HEK293 (cell line): ENCODE measurements around the gene DLG2.
A peak's percentile ranks its signal among the peaks of the same experiment; 100 is the strongest.

Experiments used
- CTCF ChIA-PET: fragments of 350-600 bp; formaldehyde crosslinking; extraction: SDS; loops from one replicate; lab custom pipeline; 2021; ENCODE audit warnings: antibody characterized with exemption; lab: Yijun Ruan, JAX
- POLR2A ChIA-PET: fragments of 300-600 bp; formaldehyde crosslinking; extraction: SDS; loops from one replicate; lab custom pipeline; 2020; ENCODE audit warnings: antibody characterized with exemption, inconsistent platforms; lab: Yijun Ruan, JAX
- H3K27ac ChIP-seq: fragments of 200-500 bp; sonication (Bioruptor generic); 2 replicates; pipeline ENCODE4 v1.5.1; 2014; ENCODE audit warnings: low read depth, low read length, control low read depth, inconsistent platforms; ENCODE audit errors: extremely low read depth
- H3K36me3 ChIP-seq, 2 experiments: fragments of 200-500 bp in 1 of 2; sonication (Bioruptor generic) in 1 of 2; 1 replicate in 1 of 2; 2 replicates in 1 of 2; pipeline ENCODE4 v1.5.1; 2014 to 2017; ENCODE audit warnings: inconsistent platforms in 2 of 2, low read length in 2 of 2; ENCODE audit not compliant: control insufficient read depth in 2 of 2, insufficient read depth in 1 of 2
- H3K4me1 ChIP-seq: fragments of 200-500 bp; sonication (Bioruptor generic); 2 replicates; pipeline ENCODE4 v1.5.1; 2014; ENCODE audit warnings: mild to moderate bottlenecking, low read length, inconsistent platforms; ENCODE audit not compliant: control insufficient read depth, insufficient read depth
- H3K4me3 ChIP-seq: 2 replicates; pipeline ENCODE4 v1.5.1; 2011; ENCODE audit warnings: low read depth, mild to moderate bottlenecking, control low read depth, low read length, moderate library complexity
- H3K9me3 ChIP-seq: fragments of 200-500 bp; sonication (Bioruptor generic); 2 replicates; pipeline ENCODE4 v1.5.1; 2014; ENCODE audit warnings: low read depth, low read length, inconsistent platforms; ENCODE audit not compliant: control insufficient read depth, insufficient read depth
- BCL11B ChIP-seq: fragments of 450-650 bp; formaldehyde crosslinking; IDR thresholded peaks from 2 replicates; pipeline ENCODE4 v1.5.1; 2016; ENCODE audit warnings: low read depth, missing biosample characterization, missing genetic modification characterization
- GFI1B ChIP-seq: fragments of 450-650 bp; formaldehyde crosslinking; IDR thresholded peaks from 2 replicates; pipeline ENCODE4 v1.5.1; 2016; ENCODE audit warnings: missing biosample characterization, missing genetic modification characterization
- GLIS1 ChIP-seq: fragments of 450-650 bp; formaldehyde crosslinking; IDR thresholded peaks from 2 replicates; pipeline ENCODE4 v1.5.1; 2016; ENCODE audit warnings: missing biosample characterization, missing genetic modification characterization
- KLF9 ChIP-seq: fragments of 450-650 bp; formaldehyde crosslinking; IDR thresholded peaks from 2 replicates; pipeline ENCODE4 v1.5.1; 2016; ENCODE audit warnings: missing biosample characterization, missing genetic modification characterization, low read depth
- OVOL3 ChIP-seq: fragments of 450-650 bp; formaldehyde crosslinking; IDR thresholded peaks from 2 replicates; pipeline ENCODE4 v1.5.1; 2016; ENCODE audit warnings: missing biosample characterization, missing genetic modification characterization
- PBX3 ChIP-seq: sonication (generic); formaldehyde crosslinking; IDR thresholded peaks from 2 replicates; pipeline ENCODE4 v1.8.1; 2022; ENCODE audit warnings: mild to moderate bottlenecking, moderate library complexity, missing genetic modification reagents
- SP2 ChIP-seq: fragments of 450-650 bp; formaldehyde crosslinking; IDR thresholded peaks from 2 replicates; pipeline ENCODE4 v1.5.1; 2016; ENCODE audit warnings: missing biosample characterization, missing genetic modification characterization
- ZBTB21 ChIP-seq: fragments of 450-650 bp; formaldehyde crosslinking; IDR thresholded peaks from 2 replicates; pipeline ENCODE4 v1.5.1; 2017; ENCODE audit warnings: missing biosample characterization, missing genetic modification characterization
- ZFP37 ChIP-seq: fragments of 450-650 bp; formaldehyde crosslinking; IDR thresholded peaks from 2 replicates; pipeline ENCODE4 v1.5.1; 2016; ENCODE audit warnings: missing biosample characterization, missing genetic modification characterization
- ZNF155 ChIP-seq: fragments of 450-650 bp; formaldehyde crosslinking; IDR thresholded peaks from 2 replicates; pipeline ENCODE4 v1.5.1; 2016; ENCODE audit warnings: missing biosample characterization, missing genetic modification characterization
- ZNF292 ChIP-seq: fragments of 450-650 bp; formaldehyde crosslinking; IDR thresholded peaks from 2 replicates; pipeline ENCODE4 v1.5.1; 2016; ENCODE audit warnings: low read depth, missing biosample characterization, missing genetic modification characterization, borderline replicate concordance
- ZNF335 ChIP-seq: fragments of 450-650 bp; formaldehyde crosslinking; conservative IDR thresholded peaks from 2 replicates; pipeline ENCODE4 v1.5.1; 2016; ENCODE audit warnings: missing biosample characterization, missing genetic modification characterization
- ZNF660 ChIP-seq: fragments of 450-650 bp; IDR thresholded peaks from 2 replicates; pipeline ENCODE4 v1.5.1; 2018; ENCODE audit warnings: missing biosample characterization, mild to moderate bottlenecking, missing genetic modification characterization
- ZNF76 ChIP-seq: fragments of 450-650 bp; formaldehyde crosslinking; IDR thresholded peaks from 2 replicates; pipeline ENCODE4; 2016; ENCODE audit warnings: low read depth, missing biosample characterization, missing genetic modification characterization, borderline replicate concordance
- ZSCAN5A ChIP-seq: fragments of 450-650 bp; formaldehyde crosslinking; IDR thresholded peaks from 2 replicates; pipeline ENCODE4 v1.5.1; 2016; ENCODE audit warnings: missing biosample characterization, missing genetic modification characterization
- ZXDB ChIP-seq: fragments of 450-650 bp; formaldehyde crosslinking; IDR thresholded peaks from 2 replicates; pipeline ENCODE4 v1.5.1; 2016; ENCODE audit warnings: missing biosample characterization, missing genetic modification characterization
- TF ChIP-seq, protein P1 (sequence below): fragments of 450-650 bp; formaldehyde crosslinking; IDR thresholded peaks from 2 replicates; pipeline ENCODE4 v1.5.1; 2016; ENCODE audit warnings: missing biosample characterization, missing genetic modification characterization
- TF ChIP-seq, protein P2 (sequence below): fragments of 450-650 bp; formaldehyde crosslinking; IDR thresholded peaks from 2 replicates; pipeline ENCODE4 v1.5.1; 2016; ENCODE audit warnings: missing biosample characterization, missing genetic modification characterization
- TF ChIP-seq, protein P3 (sequence below): fragments of 450-650 bp; formaldehyde crosslinking; conservative IDR thresholded peaks from 2 replicates; pipeline ENCODE4 v1.5.1; 2016; ENCODE audit warnings: low read depth, missing biosample characterization, missing genetic modification characterization

DLG2 gene

DNA sequence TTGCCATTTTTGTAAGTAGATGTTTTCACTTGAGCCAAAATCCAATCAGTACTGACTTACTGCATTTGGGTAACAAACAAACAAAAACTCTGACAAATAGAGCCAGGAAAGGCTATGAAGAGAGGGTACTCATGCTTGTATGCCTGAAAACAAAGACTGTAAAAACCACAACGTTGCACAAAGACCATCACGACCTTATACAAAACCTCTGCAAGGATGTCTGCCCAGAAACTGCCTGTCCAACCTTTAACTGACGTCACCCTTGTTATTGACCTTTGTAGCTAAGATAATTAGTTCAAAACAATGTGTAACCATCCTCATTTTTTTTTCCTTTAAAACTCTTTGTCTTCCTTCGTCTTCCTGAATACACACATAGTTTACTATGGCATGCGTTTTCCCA lies 38.6 kb upstream of the DLG2 start:
- no peak overlapping the region for H3K27ac ChIP-seq
- no peak overlapping the region for H3K4me3 ChIP-seq
- no peaks in the 10 kb centered on the region for H3K9me3 ChIP-seq
- H3K4me1 ChIP-seq = no peaks in the 10 kb centered on the region
- TF ChIP-seq, protein P1, sequence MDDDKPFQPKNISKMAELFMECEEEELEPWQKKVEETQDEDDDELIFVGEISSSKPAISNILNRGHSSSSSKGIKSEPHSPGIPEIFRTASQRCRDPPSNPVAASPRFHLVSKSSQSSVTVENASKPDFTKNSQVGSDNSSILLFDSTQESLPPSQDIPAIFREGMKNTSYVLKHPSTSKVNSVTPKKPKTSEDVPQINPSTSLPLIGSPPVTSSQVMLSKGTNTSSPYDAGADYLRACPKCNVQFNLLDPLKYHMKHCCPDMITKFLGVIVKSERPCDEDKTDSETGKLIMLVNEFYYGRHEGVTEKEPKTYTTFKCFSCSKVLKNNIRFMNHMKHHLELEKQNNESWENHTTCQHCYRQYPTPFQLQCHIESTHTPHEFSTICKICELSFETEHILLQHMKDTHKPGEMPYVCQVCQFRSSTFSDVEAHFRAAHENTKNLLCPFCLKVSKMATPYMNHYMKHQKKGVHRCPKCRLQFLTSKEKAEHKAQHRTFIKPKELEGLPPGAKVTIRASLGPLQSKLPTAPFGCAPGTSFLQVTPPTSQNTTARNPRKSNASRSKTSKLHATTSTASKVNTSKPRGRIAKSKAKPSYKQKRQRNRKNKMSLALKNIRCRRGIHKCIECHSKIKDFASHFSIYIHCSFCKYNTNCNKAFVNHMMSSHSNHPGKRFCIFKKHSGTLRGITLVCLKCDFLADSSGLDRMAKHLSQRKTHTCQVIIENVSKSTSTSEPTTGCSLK (tag by site-specific recombination) = no peak
- TF ChIP-seq ZNF155 (tag by site-specific recombination) = no peak
- TF ChIP-seq ZNF335 (tag by site-specific recombination) = peak; percentile 63; the same call in 1 of the 2 replicates
- no peak for TF ChIP-seq OVOL3 (tag by site-specific recombination)
- no peak for TF ChIP-seq KLF9 (tag by site-specific recombination)
- ChIA-PET POLR2A (no interaction called here), CTCF (no interaction called here)
- H3K36me3 ChIP-seq = peaks cover 6 to 30% of the 10 kb centered on the region in 2 experiments; a peak in 2 of 3 replicates

DNA sequence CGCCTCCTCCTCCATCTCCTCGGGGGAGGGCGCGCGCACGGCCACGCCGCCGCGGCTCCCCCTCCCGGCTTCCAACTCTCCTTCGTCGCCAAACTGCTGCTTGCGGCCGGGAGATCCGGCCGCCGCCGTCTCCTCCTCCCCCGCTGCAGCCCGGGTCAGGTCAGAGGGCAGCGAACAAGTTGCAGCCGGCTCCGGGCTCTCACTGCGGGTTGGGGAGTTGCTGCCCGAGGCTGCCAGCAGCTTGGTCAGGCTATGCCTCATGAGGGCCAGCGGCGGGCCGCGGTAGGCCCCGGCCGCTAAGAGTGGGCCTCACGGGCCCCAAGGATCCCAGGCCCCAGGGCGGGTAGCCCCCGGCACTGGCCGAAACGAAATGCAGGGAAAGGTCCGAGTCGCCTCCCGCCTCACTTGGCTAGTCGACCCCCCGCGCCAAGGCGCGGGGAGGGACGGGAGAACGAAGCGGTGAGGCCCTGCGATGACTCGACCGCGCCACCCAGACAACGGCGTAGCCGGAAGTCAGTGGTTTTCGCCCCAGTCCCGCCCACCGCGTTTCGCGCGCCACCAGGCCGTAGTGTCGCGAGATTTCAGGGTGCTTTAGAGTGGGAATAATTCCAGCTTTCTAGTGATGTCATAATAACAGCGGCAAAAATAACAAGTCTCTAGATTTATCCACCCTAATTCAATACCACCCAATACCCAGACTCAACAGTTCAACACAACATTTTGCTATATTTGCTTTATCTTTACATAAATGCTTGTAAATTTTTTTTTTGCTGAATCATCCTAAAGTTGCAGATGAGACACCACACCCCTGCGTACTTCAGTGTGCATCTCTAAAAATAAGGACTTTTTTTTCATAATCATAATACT lies 37.7 kb upstream of the DLG2 start, which contains the start of gene CREBZF:
Gene CREBZF (minus strand): TSS at position 515 of the 867 bp plus-strand sequence. CDS start 254 bp downstream, at position 261.
- POLR2A ChIA-PET = interaction anchor here (0.6 to 3.4 kb wide), 10 partner anchors 9 to 598 kb away, joined by 3 to 37 read pairs (median 3); partner anchors contain the start of genes CCDC83, CCDC89, TMEM126A and TMEM126B
- CTCF ChIA-PET = interaction anchor here (0.6 to 1.0 kb wide), 3 partner anchors 46 to 733 kb away, joined by 3 to 6 read pairs (median 4); no protein-coding TSS in a partner anchor
- peak within 1 kb of the TSS; percentile 94 for H3K27ac ChIP-seq
- TF ChIP-seq ZNF292 (tag by site-specific recombination) = no peak
- TF ChIP-seq ZFP37 (tag by site-specific recombination) = 0 out of 2 replicates have a peak, but pooled peaks have one; percentile 56
- TF ChIP-seq SP2 (tag by site-specific recombination) = peak; percentile 79
- TF ChIP-seq KLF9 (tag by site-specific recombination) = peak; percentile 68
- peak; percentile 84 for TF ChIP-seq ZBTB21 (tag by site-specific recombination)
- TF ChIP-seq ZNF660 (tag by site-specific recombination) = peak; percentile 63
- TF ChIP-seq ZXDB (tag by site-specific recombination) = 0 out of 2 replicates have a peak, but pooled peaks have one; percentile 12
- TF ChIP-seq PBX3 = peak; percentile 38; the same call in 1 of the 2 replicates
- no peak for TF ChIP-seq GFI1B (tag by site-specific recombination)
- peak; percentile 46 for TF ChIP-seq GLIS1 (tag by site-specific recombination)
- TF ChIP-seq, protein P2, sequence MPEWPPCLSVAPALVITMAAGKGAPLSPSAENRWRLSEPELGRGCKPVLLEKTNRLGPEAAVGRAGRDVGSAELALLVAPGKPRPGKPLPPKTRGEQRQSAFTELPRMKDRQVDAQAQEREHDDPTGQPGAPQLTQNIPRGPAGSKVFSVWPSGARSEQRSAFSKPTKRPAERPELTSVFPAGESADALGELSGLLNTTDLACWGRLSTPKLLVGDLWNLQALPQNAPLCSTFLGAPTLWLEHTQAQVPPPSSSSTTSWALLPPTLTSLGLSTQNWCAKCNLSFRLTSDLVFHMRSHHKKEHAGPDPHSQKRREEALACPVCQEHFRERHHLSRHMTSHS = no peak
- 0 out of 2 replicates have a peak, but pooled peaks have one; percentile 64 for TF ChIP-seq BCL11B (tag by site-specific recombination)
- TF ChIP-seq ZNF76 = peak; percentile 70
- 0 out of 2 replicates have a peak, but pooled peaks have one; percentile 60 for TF ChIP-seq ZSCAN5A (tag by site-specific recombination)
- TF ChIP-seq, protein P3, sequence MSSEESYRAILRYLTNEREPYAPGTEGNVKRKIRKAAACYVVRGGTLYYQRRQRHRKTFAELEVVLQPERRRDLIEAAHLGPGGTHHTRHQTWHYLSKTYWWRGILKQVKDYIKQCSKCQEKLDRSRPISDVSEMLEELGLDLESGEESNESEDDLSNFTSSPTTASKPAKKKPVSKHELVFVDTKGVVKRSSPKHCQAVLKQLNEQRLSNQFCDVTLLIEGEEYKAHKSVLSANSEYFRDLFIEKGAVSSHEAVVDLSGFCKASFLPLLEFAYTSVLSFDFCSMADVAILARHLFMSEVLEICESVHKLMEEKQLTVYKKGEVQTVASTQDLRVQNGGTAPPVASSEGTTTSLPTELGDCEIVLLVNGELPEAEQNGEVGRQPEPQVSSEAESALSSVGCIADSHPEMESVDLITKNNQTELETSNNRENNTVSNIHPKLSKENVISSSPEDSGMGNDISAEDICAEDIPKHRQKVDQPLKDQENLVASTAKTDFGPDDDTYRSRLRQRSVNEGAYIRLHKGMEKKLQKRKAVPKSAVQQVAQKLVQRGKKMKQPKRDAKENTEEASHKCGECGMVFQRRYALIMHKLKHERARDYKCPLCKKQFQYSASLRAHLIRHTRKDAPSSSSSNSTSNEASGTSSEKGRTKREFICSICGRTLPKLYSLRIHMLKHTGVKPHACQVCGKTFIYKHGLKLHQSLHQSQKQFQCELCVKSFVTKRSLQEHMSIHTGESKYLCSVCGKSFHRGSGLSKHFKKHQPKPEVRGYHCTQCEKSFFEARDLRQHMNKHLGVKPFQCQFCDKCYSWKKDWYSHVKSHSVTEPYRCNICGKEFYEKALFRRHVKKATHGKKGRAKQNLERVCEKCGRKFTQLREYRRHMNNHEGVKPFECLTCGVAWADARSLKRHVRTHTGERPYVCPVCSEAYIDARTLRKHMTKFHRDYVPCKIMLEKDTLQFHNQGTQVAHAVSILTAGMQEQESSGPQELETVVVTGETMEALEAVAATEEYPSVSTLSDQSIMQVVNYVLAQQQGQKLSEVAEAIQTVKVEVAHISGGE (tag by site-specific recombination) = peak; percentile 42; the same call in 1 of the 2 replicates

More for the DNA sequence above, 37.7 kb upstream of the DLG2 start, which contains the start of gene CREBZF:
- Histone ChIP-seq H3K4me3 (peak within 1 kb of the TSS; percentile 91), H3K4me1 (no peaks in the 10 kb centered on the region), H3K9me3 (no peaks in the 10 kb centered on the region), H3K36me3 (peaks cover 12 to 39% of the 10 kb centered on the region in 2 experiments; a peak in 2 of 3 replicates)
